ENCODE data around the gene RDH11. TPM values are rescaled to one million over a fixed set of nuclear protein-coding genes. Genes with fewer than 3 reads are reported as not detected.

Gene RDH11
- polyA plus RNA-seq, 3 donors = 64.9 to 70.7 (median 65.4) TPM

GRCh38 chr14:67653651-67654280 lies 41.8 kb downstream of the RDH11 start:
- Mint-ChIP-seq H3K9me3 (no peaks in the 10 kb centered on the region), H3K27ac (peak overlapping the region in 1 of 7 donors; percentile 15), H3K4me3 (no peak overlapping the region), H3K36me3 (peaks cover 88 to 98% of the 10 kb centered on the region in 2 donors), H3K4me1 (no peaks in the 10 kb centered on the region), H3K27me3 (ENCODE audit: low read depth in 3 of 3) (peaks cover 0 to 2% (median 0%) of the 10 kb centered on the region in 3 donors)
- Histone ChIP-seq H2AFZ (ENCODE audit: insufficient read depth, low read depth, low read length, poor library complexity, severe bottlenecking) (no peak overlapping the region), H4K20me1 (ENCODE audit: insufficient read depth, low read length) (peaks cover 11% of the 10 kb centered on the region), H3K9me3 (replicated peaks in 1 of 2; ENCODE audit: control insufficient read depth in 1 of 2, insufficient read depth in 1 of 2, low read length in 2 of 2) (no peaks in the 10 kb centered on the region), H3K27me3 (ENCODE audit: control insufficient read depth in 2 of 2, insufficient read depth in 2 of 2, low read length in 2 of 2) (no peaks in the 10 kb centered on the region), H3K4me1 (ENCODE audit: control insufficient read depth in 1 of 2, insufficient read depth in 2 of 2, low read length in 2 of 2) (no peaks in the 10 kb centered on the region), H3K9ac (ENCODE audit: insufficient read depth, low read length, poor library complexity, severe bottlenecking) (no peak overlapping the region), H3K4me3 (replicated peaks in 1 of 3; ENCODE audit: low read depth in 2 of 3, low read length in 3 of 3) (no peak overlapping the region), H3K36me3 (replicated peaks in 1 of 2; ENCODE audit: control insufficient read depth in 1 of 2, insufficient read depth in 2 of 2, low read length in 2 of 2) (peaks cover 87 to 100% of the 10 kb centered on the region in 2 donors), H3K27ac (ENCODE audit: low read depth in 1 of 2, low read length in 2 of 2) (no peak overlapping the region), H3K79me2 (ENCODE audit: insufficient read depth, low read length) (no peaks in the 10 kb centered on the region), H3K4me2 (replicated peaks; ENCODE audit: extremely low read depth, low read length, poor library complexity, severe bottlenecking) (no peak overlapping the region)
- no peak for TF ChIP-seq CTCF (IDR thresholded peaks at IDR 0.05)
- intact Hi-C loops (cut with micrococcal nuclease) = no loop called here
- WGBS (ENCODE audit: insufficient coverage) = 93% methylated on average over 2 of the region's 6 CpGs
- no peak for DNase-seq

GRCh38 chr14:67652189-67652588 lies 43.4 kb downstream of the RDH11 start:
- no peaks in the 10 kb centered on the region for H3K27me3 Mint-ChIP-seq (ENCODE audit: low read depth in 3 of 3)
- H2AFZ ChIP-seq (ENCODE audit: insufficient read depth, low read depth, low read length, poor library complexity, severe bottlenecking) = no peak overlapping the region
- no peak for TF ChIP-seq CTCF (IDR thresholded peaks at IDR 0.05)
- no peaks in the 10 kb centered on the region for H3K4me1 ChIP-seq (ENCODE audit: control insufficient read depth in 1 of 2, insufficient read depth in 2 of 2, low read length in 2 of 2)
- no peaks in the 10 kb centered on the region for H3K9me3 Mint-ChIP-seq
- H3K79me2 ChIP-seq (ENCODE audit: insufficient read depth, low read length) = no peaks in the 10 kb centered on the region
- no peaks in the 10 kb centered on the region for H3K9me3 ChIP-seq (replicated peaks in 1 of 2; ENCODE audit: control insufficient read depth in 1 of 2, insufficient read depth in 1 of 2, low read length in 2 of 2)
- H3K27me3 ChIP-seq (ENCODE audit: control insufficient read depth in 2 of 2, insufficient read depth in 2 of 2, low read length in 2 of 2) = no peaks in the 10 kb centered on the region
- peak overlapping the region in 1 of 7 donors; percentile 46 for H3K27ac Mint-ChIP-seq
- H3K4me3 Mint-ChIP-seq = no peak overlapping the region
- intact Hi-C loops (cut with micrococcal nuclease) = no loop called here
- peaks cover 9% of the 10 kb centered on the region for H4K20me1 ChIP-seq (ENCODE audit: insufficient read depth, low read length)
- DNase-seq = no peak
- no peak overlapping the region for H3K9ac ChIP-seq (ENCODE audit: insufficient read depth, low read length, poor library complexity, severe bottlenecking)
- peaks cover 84 to 91% of the 10 kb centered on the region in 2 donors for H3K36me3 Mint-ChIP-seq
- no peak overlapping the region for H3K4me3 ChIP-seq (replicated peaks in 1 of 3; ENCODE audit: low read depth in 2 of 3, low read length in 3 of 3)
- H3K27ac ChIP-seq (ENCODE audit: low read depth in 1 of 2, low read length in 2 of 2) = no peak overlapping the region
- H3K36me3 ChIP-seq (replicated peaks in 1 of 2; ENCODE audit: control insufficient read depth in 1 of 2, insufficient read depth in 2 of 2, low read length in 2 of 2) = peaks cover 96 to 100% of the 10 kb centered on the region in 2 donors
- WGBS (ENCODE audit: insufficient coverage) = no CpG with 5 or more reads among the region's 1 CpG
- no peaks in the 10 kb centered on the region for H3K4me1 Mint-ChIP-seq
- H3K4me2 ChIP-seq (replicated peaks; ENCODE audit: extremely low read depth, low read length, poor library complexity, severe bottlenecking) = no peak overlapping the region
